Naive thymus-derived CD4-positive, alpha-beta T cell (primary cell): Measurements from ENCODE around the gene AR. TPM values are rescaled to one million over a fixed set of nuclear protein-coding genes. Genes with fewer than 3 reads are reported as not detected.

ENCODE experiments used
- ATAC-seq: fragments of 150-1000 bp; cut with Tn5 transposase; 2 replicates; pipeline ENCODE4 v1.10.0; 2021; ENCODE audit warnings: mild to moderate bottlenecking, moderate library complexity
- CTCF ChIA-PET: fragments of 350-600 bp; sonication (Branson Sonifier 250); formaldehyde crosslinking; loops from one replicate; lab custom pipeline; 2021; ENCODE audit warnings: antibody characterized with exemption; lab: Charles Lee
- POLR2A ChIA-PET: fragments of 350-600 bp; sonication (Branson Sonifier 250); formaldehyde crosslinking; loops from one replicate; lab custom pipeline; 2021; ENCODE audit warnings: antibody characterized with exemption, inconsistent platforms; lab: Charles Lee
- DNase-seq, 9 donors: peaks; one replicate each; pipeline versions ENCODE4 v3.0.0 to v3.0.0-alpha.2; 2020 to 2022; ENCODE audit warnings: mixed read lengths in 1 of 9
- H3K27ac ChIP-seq: one replicate; pipeline ENCODE4 v1.7.0; 2013; ENCODE audit warnings: mild to moderate bottlenecking, low read depth, low read length, moderate library complexity
- H3K27me3 ChIP-seq, 2 donors: one replicate each; pipeline ENCODE4 v1.7.0; 2013; ENCODE audit warnings: low read length in 2 of 2, mild to moderate bottlenecking in 2 of 2, moderate library complexity in 2 of 2; ENCODE audit not compliant: control insufficient read depth in 2 of 2, insufficient read depth in 2 of 2
- H3K36me3 ChIP-seq, 3 experiments: 1 replicate in 2 of 3; 2 replicates in 1 of 3; pipeline ENCODE4 v1.7.0; 2013; ENCODE audit warnings: low read length in 3 of 3, mild to moderate bottlenecking in 3 of 3, moderate library complexity in 1 of 3; ENCODE audit not compliant: insufficient read depth in 3 of 3, control insufficient read depth in 2 of 3
- H3K4me1 ChIP-seq, 2 donors: one replicate each; pipeline ENCODE4 v1.7.0; 2013; ENCODE audit warnings: low read length in 2 of 2, mild to moderate bottlenecking in 2 of 2, moderate library complexity in 1 of 2; ENCODE audit not compliant: control insufficient read depth in 2 of 2, insufficient read depth in 2 of 2
- H3K4me3 ChIP-seq: 2 replicates; pipeline ENCODE4 v1.7.0; 2013; ENCODE audit warnings: mild to moderate bottlenecking, low read length
- H3K9me3 ChIP-seq, 3 experiments: 1 replicate in 2 of 3; 2 replicates in 1 of 3; pipeline ENCODE4 v1.7.0; 2013; ENCODE audit warnings: low read length in 3 of 3; ENCODE audit not compliant: control insufficient read depth in 2 of 3
- H3K27ac Mint-ChIP-seq, 9 donors: one replicate each; pipeline ENCODE4 v1.8.0; 2020 to 2022; ENCODE audit warnings: mixed read lengths in 9 of 9, mild to moderate bottlenecking in 8 of 9, moderate library complexity in 5 of 9, inconsistent platforms in 2 of 9
- H3K27me3 Mint-ChIP-seq, 5 donors: one replicate each; pipeline ENCODE4 v1.8.0; 2021 to 2022; ENCODE audit warnings: mixed read lengths in 5 of 5, mild to moderate bottlenecking in 1 of 5
- H3K36me3 Mint-ChIP-seq, 5 donors: one replicate each; pipeline ENCODE4 v1.8.0; 2020 to 2022; ENCODE audit warnings: mixed read lengths in 5 of 5, mild to moderate bottlenecking in 3 of 5, inconsistent platforms in 1 of 5
- H3K4me1 Mint-ChIP-seq, 7 donors: one replicate each; pipeline ENCODE4 v1.8.0; 2020 to 2022; ENCODE audit warnings: mixed read lengths in 7 of 7, mild to moderate bottlenecking in 3 of 7, inconsistent platforms in 1 of 7
- H3K4me3 Mint-ChIP-seq, 10 donors: one replicate each; pipeline ENCODE4 v1.8.0; 2020 to 2022; ENCODE audit warnings: mild to moderate bottlenecking in 10 of 10, mixed read lengths in 10 of 10, moderate library complexity in 6 of 10, inconsistent platforms in 2 of 10
- H3K9me3 Mint-ChIP-seq, 11 donors: one replicate each; pipeline ENCODE4 v1.8.0; 2020 to 2022; ENCODE audit warnings: mixed read lengths in 11 of 11, mild to moderate bottlenecking in 4 of 11, inconsistent platforms in 1 of 11, moderate library complexity in 1 of 11
- intact Hi-C, 2 donors: fragments of 100-400 bp; cut with micrococcal nuclease; formaldehyde crosslinking; loops; one replicate each; pipeline ENCODE4 v1.15.1; 2023
- polyA plus RNA-seq, 2 donors: library from polyadenylated mRNA; unstranded; fragments of 300-500 nt; fragmentation: Illumina TruSeq; gene quantifications; one replicate each; pipeline ENCODE4 v1.2.3, GENCODE V29; 2021
- total RNA-seq, 6 experiments: library from RNA in 5 of 6; stranded (reverse) in 5 of 6; gene quantifications; 1 replicate in 5 of 6; 2 replicates in 1 of 6; pipeline ENCODE4 v1.2.3 and lab custom pipeline; 2021 to 2026

Gene AR
- total and polyA plus RNA-seq, 7 experiments from 2014 or later: 0.03 to 0.39 (median 0.15) TPM; not detected in 4

DNA sequence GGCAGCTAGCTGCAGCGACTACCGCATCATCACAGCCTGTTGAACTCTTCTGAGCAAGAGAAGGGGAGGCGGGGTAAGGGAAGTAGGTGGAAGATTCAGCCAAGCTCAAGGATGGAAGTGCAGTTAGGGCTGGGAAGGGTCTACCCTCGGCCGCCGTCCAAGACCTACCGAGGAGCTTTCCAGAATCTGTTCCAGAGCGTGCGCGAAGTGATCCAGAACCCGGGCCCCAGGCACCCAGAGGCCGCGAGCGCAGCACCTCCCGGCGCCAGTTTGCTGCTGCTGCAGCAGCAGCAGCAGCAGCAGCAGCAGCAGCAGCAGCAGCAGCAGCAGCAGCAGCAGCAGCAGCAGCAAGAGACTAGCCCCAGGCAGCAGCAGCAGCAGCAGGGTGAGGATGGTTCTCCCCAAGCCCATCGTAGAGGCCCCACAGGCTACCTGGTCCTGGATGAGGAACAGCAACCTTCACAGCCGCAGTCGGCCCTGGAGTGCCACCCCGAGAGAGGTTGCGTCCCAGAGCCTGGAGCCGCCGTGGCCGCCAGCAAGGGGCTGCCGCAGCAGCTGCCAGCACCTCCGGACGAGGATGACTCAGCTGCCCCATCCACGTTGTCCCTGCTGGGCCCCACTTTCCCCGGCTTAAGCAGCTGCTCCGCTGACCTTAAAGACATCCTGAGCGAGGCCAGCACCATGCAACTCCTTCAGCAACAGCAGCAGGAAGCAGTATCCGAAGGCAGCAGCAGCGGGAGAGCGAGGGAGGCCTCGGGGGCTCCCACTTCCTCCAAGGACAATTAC is 1.4 kb downstream of the AR start:
- Mint-ChIP-seq H3K4me1 (peaks cover 0 to 14% (median 5%) of the 10 kb centered on the region in 7 donors), H3K27me3 (peaks cover 12 to 46% (median 32%) of the 10 kb centered on the region in 5 donors), H3K27ac (no peak overlapping the region), H3K4me3 (peak overlapping the region; percentile 20 to 69 (median 58)), H3K36me3 (no peaks in the 10 kb centered on the region), H3K9me3 (no peaks in the 10 kb centered on the region)
- POLR2A ChIA-PET: no interaction called here
- Histone ChIP-seq H3K27me3 (peaks cover 0 to 3% of the 10 kb centered on the region in 2 donors), H3K36me3 (no peaks in the 10 kb centered on the region), H3K4me3 (no peak overlapping the region), H3K27ac (no peak overlapping the region), H3K9me3 (no peaks in the 10 kb centered on the region), H3K4me1 (no peaks in the 10 kb centered on the region)
- no peak for ATAC-seq
- intact Hi-C loops: no loop called here
- CTCF ChIA-PET: no interaction called here
- no peak for DNase-seq

DNA sequence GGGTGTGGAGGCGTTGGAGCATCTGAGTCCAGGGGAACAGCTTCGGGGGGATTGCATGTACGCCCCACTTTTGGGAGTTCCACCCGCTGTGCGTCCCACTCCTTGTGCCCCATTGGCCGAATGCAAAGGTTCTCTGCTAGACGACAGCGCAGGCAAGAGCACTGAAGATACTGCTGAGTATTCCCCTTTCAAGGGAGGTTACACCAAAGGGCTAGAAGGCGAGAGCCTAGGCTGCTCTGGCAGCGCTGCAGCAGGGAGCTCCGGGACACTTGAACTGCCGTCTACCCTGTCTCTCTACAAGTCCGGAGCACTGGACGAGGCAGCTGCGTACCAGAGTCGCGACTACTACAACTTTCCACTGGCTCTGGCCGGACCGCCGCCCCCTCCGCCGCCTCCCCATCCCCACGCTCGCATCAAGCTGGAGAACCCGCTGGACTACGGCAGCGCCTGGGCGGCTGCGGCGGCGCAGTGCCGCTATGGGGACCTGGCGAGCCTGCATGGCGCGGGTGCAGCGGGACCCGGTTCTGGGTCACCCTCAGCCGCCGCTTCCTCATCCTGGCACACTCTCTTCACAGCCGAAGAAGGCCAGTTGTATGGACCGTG is 2.2 kb downstream of the AR start:
- ChIA-PET POLR2A (no interaction called here), CTCF (no interaction called here)
- DNase-seq (no peak), ATAC-seq (peak; percentile 51)
- Mint-ChIP-seq H3K36me3 (no peaks in the 10 kb centered on the region), H3K27ac (no peak overlapping the region), H3K4me1 (peaks cover 0 to 14% (median 5%) of the 10 kb centered on the region in 7 donors), H3K9me3 (no peaks in the 10 kb centered on the region), H3K4me3 (peak overlapping the region in 8 of 10 donors; percentile 14 to 69 (median 46)), H3K27me3 (peaks cover 12 to 46% (median 29%) of the 10 kb centered on the region in 5 donors)
- H3K4me3 ChIP-seq: no peak overlapping the region
- no peaks in the 10 kb centered on the region for H3K9me3 ChIP-seq
- no peak overlapping the region for H3K27ac ChIP-seq
- intact Hi-C loops: no loop called here
- no peaks in the 10 kb centered on the region for H3K36me3 ChIP-seq
- no peaks in the 10 kb centered on the region for H3K4me1 ChIP-seq
- H3K27me3 ChIP-seq: peaks cover 0 to 3% of the 10 kb centered on the region in 2 donors

- no peak for ATAC-seq
- H3K4me3 ChIP-seq: no peak overlapping the region
- CTCF ChIA-PET: no interaction called here
- intact Hi-C loops: no loop called here
- DNase-seq: no peak
- no peaks in the 10 kb centered on the region for H3K4me1 ChIP-seq
- Mint-ChIP-seq H3K27me3 (peaks cover 12 to 43% (median 27%) of the 10 kb centered on the region in 5 donors), H3K36me3 (no peaks in the 10 kb centered on the region), H3K4me3 (peak overlapping the region in 7 of 10 donors; percentile 3 to 63 (median 47)), H3K4me1 (peaks cover 0 to 14% (median 5%) of the 10 kb centered on the region in 7 donors), H3K27ac (no peak overlapping the region), H3K9me3 (no peaks in the 10 kb centered on the region)
- POLR2A ChIA-PET: no interaction called here
- H3K9me3 ChIP-seq: no peaks in the 10 kb centered on the region
- H3K27ac ChIP-seq: no peak overlapping the region
- H3K27me3 ChIP-seq: peaks cover 0 to 3% of the 10 kb centered on the region in 2 donors
- no peaks in the 10 kb centered on the region for H3K36me3 ChIP-seq
Observed at GRCh38 chrX:67546496-67547423, 2.9 kb downstream of the AR start.

DNA sequence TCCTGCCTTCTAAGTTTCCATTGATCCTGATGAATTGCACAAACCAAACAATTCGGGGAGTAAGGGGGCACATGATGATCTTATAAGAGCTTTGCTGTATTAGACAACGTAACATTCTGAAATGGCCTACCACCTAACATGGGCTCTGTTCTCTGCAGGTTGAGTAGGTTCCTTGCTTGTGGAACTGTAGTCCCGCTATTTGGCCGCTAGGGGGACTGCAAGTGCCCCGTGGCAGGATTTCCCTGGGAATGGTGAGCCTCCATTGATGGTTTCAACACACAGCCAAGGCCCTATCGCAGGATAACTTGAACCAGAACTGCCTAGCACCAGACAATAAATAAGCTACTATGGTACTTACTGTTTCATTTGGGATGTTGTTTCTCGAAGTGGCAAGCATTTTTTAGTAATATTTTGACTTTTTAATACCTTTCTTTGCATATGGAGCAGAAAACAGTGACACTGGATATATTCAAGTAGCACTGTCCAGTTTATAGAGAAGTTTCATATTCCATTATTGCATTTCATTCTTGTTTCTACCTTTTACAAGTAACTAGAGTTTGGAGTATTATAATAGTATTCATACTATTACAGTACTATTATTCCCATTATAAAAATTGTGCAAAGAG is 11.9 kb downstream of the AR start:
- no peak overlapping the region for H3K4me3 ChIP-seq
- ATAC-seq (no peak), DNase-seq (peak in 2 of 9 donors; percentile 5 to 8)
- H3K27me3 Mint-ChIP-seq: peaks cover 0 to 6% (median 0%) of the 10 kb centered on the region in 5 donors
- no peak overlapping the region for H3K27ac Mint-ChIP-seq
- ChIA-PET POLR2A (no interaction called here), CTCF (no interaction called here)
- no peak overlapping the region for H3K4me3 Mint-ChIP-seq
- H3K27ac ChIP-seq: no peak overlapping the region
- no peaks in the 10 kb centered on the region for H3K9me3 ChIP-seq
- no peaks in the 10 kb centered on the region for H3K36me3 ChIP-seq
- H3K9me3 Mint-ChIP-seq: peaks cover 0 to 6% (median 0%) of the 10 kb centered on the region in 11 donors
- H3K4me1 ChIP-seq: no peaks in the 10 kb centered on the region
- H3K4me1 Mint-ChIP-seq: no peaks in the 10 kb centered on the region
- H3K27me3 ChIP-seq: no peaks in the 10 kb centered on the region
- H3K36me3 Mint-ChIP-seq: no peaks in the 10 kb centered on the region
- intact Hi-C loops: no loop called here

DNA sequence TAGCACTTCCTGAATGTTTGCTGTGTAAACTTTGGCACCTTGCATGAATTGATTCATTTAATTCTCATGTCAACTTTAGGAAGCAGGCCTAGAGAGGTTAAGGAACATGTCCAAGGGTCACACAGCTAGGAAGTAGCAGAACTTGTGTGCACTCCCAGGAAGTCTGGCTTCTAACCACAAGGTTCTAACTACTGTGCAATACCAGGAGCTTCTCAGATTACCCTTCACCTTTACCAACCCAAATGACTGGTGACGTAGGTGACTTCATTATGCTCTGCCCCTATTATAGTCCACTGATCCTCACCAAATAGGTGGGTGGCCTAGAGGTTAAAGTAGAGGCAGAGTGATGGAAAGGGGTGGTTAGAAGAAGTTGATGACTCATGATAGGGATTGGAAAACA is 14.4 kb downstream of the AR start:
- DNase-seq (no peak), ATAC-seq (no peak)
- no peaks in the 10 kb centered on the region for H3K36me3 ChIP-seq
- H3K27ac ChIP-seq: no peak overlapping the region
- no peak overlapping the region for H3K27ac Mint-ChIP-seq
- no peak overlapping the region for H3K4me3 ChIP-seq
- intact Hi-C loops: no loop called here
- H3K9me3 Mint-ChIP-seq: peaks cover 0 to 5% (median 0%) of the 10 kb centered on the region in 11 donors
- no peaks in the 10 kb centered on the region for H3K4me1 Mint-ChIP-seq
- H3K36me3 Mint-ChIP-seq: no peaks in the 10 kb centered on the region
- H3K9me3 ChIP-seq: no peaks in the 10 kb centered on the region
- H3K27me3 ChIP-seq: no peaks in the 10 kb centered on the region
- no peak overlapping the region for H3K4me3 Mint-ChIP-seq
- ChIA-PET CTCF (no interaction called here), POLR2A (no interaction called here)
- no peaks in the 10 kb centered on the region for H3K4me1 ChIP-seq
- H3K27me3 Mint-ChIP-seq: no peaks in the 10 kb centered on the region
